ENCODE measurements around the gene WWOX. TPM values are rescaled to one million over a fixed set of nuclear protein-coding genes. Genes with fewer than 3 reads are reported as not detected.
"Not testable (repeated sequence)": the region's sequence is repeated elsewhere in the genome, so short reads cannot be mapped to it uniquely, and the experiment has no call there.

WWOX gene
- total RNA-seq: 25.2 and 34.9 TPM in 2 replicates

DNA sequence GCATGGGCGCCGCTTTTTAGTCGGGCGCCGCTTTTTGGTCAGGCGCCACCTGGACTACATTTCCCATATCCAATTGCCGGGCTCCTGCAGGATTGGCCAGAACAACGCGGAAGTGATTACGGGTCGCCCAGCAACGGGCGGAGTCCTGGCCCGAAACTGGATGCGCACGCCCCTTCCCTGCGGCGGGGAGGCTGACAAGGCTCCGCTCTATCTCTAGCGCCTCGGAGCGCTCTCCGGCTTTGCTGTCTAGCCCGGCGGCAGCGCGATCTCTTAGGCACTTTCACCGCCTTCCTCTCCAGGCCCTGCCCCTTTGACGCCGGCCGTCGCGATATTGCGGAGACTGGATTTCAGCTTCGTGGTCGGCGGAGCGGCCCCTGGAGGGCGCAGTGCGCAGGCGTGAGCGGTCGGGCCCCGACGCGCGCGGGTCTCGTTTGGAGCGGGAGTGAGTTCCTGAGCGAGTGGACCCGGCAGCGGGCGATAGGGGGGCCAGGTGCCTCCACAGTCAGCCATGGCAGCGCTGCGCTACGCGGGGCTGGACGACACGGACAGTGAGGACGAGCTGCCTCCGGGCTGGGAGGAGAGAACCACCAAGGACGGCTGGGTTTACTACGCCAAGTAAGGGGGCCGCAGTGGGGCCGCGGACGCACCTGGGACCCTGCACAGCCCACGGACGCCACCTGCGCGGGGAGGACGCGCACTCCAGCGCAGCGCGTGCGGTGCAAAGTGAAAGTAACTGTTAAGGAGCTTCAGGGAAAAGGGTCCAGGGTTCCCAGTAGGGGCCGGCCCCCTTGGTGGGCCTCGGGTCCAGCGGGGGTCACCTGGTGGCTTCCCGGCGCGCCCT is at the start of gene WWOX:
Gene WWOX, plus strand, starts transcription at position 384 of the 841 bp plus-strand sequence.
- peak; percentile 92 for DNase-seq (ENCODE audit: low read depth)
- Histone ChIP-seq H3K4me3 (ENCODE audit: low read depth, low read length) (peak within 1 kb of the TSS; percentile 87), H3K36me3 (ENCODE audit: control insufficient read depth, insufficient read depth, low read length) (no peaks in the 10 kb centered on the region), H3K27me3 (ENCODE audit: control insufficient read depth, insufficient read depth, low read length) (no peaks in the 10 kb centered on the region)
- TF ChIP-seq, protein P1, sequence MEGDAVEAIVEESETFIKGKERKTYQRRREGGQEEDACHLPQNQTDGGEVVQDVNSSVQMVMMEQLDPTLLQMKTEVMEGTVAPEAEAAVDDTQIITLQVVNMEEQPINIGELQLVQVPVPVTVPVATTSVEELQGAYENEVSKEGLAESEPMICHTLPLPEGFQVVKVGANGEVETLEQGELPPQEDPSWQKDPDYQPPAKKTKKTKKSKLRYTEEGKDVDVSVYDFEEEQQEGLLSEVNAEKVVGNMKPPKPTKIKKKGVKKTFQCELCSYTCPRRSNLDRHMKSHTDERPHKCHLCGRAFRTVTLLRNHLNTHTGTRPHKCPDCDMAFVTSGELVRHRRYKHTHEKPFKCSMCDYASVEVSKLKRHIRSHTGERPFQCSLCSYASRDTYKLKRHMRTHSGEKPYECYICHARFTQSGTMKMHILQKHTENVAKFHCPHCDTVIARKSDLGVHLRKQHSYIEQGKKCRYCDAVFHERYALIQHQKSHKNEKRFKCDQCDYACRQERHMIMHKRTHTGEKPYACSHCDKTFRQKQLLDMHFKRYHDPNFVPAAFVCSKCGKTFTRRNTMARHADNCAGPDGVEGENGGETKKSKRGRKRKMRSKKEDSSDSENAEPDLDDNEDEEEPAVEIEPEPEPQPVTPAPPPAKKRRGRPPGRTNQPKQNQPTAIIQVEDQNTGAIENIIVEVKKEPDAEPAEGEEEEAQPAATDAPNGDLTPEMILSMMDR (IDR thresholded peaks at IDR 0.05; ENCODE audit: insufficient read depth, low read length, poor library complexity, severe bottlenecking): no peak

DNA sequence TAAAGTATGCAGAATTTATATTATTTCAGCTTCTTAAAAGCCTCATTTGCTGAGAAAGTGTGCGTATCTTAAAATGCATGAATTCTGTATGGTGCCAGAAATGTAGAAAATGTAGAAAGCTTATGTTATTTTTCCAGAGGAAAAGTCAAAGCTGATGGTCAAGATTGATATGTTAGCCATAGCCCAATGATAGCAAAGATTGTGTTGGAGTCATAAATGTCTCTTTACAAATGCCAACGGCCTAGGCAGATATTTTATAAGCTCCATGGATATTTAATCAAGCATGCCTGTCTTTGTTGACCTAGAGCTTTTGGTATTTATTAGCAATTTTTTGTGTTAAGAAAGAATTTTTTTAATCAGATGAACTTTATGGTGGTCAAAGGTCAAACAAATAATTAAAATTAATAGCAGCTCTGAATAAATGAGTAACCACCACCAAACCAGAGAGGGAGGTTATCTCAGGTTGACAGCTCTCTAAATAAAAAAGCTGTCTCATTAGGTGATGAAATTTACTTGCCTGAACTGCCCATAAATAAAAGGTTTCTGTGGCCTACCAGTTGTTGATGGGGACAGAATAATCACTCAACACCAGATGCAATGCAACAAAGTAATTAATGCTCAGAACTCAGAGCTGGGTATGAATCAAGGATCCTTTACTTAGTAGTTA is 48.6 kb upstream of the WWOX start:
- DNase-seq (ENCODE audit: low read depth): no peak
- Histone ChIP-seq H3K36me3 (ENCODE audit: control insufficient read depth, insufficient read depth, low read length) (no peaks in the 10 kb centered on the region), H3K27me3 (ENCODE audit: control insufficient read depth, insufficient read depth, low read length) (no peaks in the 10 kb centered on the region), H3K4me3 (ENCODE audit: low read depth, low read length) (no peak overlapping the region)
- TF ChIP-seq, protein P1 (IDR thresholded peaks at IDR 0.05; ENCODE audit: insufficient read depth, low read length, poor library complexity, severe bottlenecking): no peak

DNA sequence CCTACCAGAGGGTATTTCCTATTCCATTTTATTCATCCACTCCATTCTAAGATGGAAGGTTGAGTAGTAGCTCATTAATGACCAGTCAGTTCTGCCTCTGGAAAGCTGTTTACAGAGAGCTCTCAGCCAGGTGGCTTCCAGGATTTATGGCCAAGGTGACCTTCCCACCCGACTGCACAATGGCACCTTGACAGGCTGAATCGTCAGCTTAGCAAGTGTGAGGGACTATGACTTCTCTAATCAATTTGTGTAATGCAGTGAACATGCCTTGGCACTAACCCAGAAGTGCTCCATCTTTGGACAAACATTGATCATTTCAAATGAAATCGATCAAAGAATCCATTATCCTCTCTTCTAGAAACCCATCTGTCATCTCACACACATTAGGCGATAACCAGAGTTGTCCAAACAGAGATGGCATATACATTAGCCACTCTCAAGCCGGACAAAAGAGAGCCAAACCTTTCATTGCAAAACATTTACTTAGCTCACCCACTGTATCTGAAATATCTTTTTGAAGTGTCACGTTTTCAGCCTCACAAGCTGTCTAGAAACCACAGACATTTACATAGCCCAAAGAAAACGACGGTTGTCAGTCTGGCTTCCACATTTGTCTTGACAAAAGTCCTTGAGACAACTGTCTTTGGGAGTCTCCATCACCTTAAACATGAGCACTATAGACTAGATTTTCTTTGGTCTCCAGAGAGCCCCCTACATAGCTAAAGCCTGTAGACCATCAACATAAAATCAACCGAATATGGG is 41.5 kb upstream of the WWOX start:
- Histone ChIP-seq H3K4me3 (ENCODE audit: low read depth, low read length) (no peak overlapping the region), H3K36me3 (ENCODE audit: control insufficient read depth, insufficient read depth, low read length) (no peaks in the 10 kb centered on the region), H3K27me3 (ENCODE audit: control insufficient read depth, insufficient read depth, low read length) (no peaks in the 10 kb centered on the region)
- no peak for DNase-seq (ENCODE audit: low read depth)
- TF ChIP-seq, protein P1 (IDR thresholded peaks at IDR 0.05; ENCODE audit: insufficient read depth, low read length, poor library complexity, severe bottlenecking): no peak

DNA sequence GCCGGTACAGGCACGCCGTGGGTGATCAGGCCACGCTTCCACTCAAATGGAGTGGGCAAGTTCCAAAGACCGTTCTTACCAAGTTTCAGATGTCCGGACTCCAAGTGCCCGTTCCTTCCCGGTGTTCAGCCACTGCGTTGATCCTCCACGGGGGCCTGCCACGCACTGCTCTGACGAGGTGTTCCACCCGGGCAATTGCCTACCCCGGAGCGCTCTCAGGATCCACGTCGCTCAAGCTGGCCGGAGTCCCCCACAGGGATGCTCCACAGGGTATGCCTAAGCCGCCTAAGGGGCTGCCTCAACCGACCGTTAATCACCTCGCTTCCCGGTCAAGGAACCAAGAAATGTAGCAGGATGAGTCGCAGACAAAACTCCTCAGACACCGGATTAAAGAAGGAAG is 39.6 kb upstream of the WWOX start:
- H3K36me3 ChIP-seq (ENCODE audit: control insufficient read depth, insufficient read depth, low read length): not testable (repeated sequence)

DNA sequence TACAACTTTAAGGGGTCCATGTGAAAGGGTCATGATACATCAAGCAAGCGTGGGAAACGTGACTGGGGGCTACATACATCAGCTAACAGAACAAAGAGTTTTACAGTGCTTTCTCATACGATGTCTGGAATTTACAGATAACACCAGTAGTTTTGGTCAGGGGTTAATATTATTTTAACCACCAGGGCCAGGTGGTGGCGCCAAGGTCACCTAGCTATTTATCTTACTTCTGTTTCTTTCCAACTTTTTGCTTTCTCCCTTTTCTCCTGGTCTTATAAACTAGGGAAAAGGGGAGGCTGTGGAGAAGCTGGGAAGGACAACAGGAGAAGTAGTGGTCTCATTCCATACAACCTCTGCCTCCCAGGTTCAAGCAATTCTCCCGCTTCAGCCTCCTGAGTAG is 39.2 kb upstream of the WWOX start:
- no peaks in the 10 kb centered on the region for H3K27me3 ChIP-seq (ENCODE audit: control insufficient read depth, insufficient read depth, low read length)
- H3K4me3 ChIP-seq (ENCODE audit: low read depth, low read length): no peak overlapping the region
- TF ChIP-seq, protein P1 (IDR thresholded peaks at IDR 0.05; ENCODE audit: insufficient read depth, low read length, poor library complexity, severe bottlenecking): no peak
- no peaks in the 10 kb centered on the region for H3K36me3 ChIP-seq (ENCODE audit: control insufficient read depth, insufficient read depth, low read length)
- DNase-seq (ENCODE audit: low read depth): no peak

More for the DNA sequence above, 39.6 kb upstream of the WWOX start:
- not testable (repeated sequence) for H3K4me3 ChIP-seq (ENCODE audit: low read depth, low read length); DNase-seq (ENCODE audit: low read depth); H3K27me3 ChIP-seq (ENCODE audit: control insufficient read depth, insufficient read depth, low read length)

DNA sequence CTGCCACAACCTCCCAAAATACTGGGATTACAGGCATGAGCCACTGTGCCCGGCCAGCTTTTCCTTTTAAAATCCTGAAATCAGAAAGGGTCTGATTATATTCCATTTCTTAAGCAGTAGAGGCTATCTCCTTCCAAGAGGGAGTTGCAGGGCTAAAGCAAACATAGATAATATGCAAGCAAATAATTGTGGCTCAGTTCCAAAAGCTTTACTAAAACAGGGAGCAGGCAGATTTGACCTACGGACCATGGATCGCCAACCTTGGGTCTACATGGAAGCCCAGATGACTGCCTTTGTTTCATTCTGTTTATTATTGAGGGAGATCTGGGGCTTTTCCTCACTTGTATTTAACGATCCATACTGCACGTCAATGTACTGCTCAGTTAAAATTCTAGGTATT is 38.6 kb upstream of the WWOX start:
- H3K36me3 ChIP-seq (ENCODE audit: control insufficient read depth, insufficient read depth, low read length): no peaks in the 10 kb centered on the region
- H3K4me3 ChIP-seq (ENCODE audit: low read depth, low read length): no peak overlapping the region
- DNase-seq (ENCODE audit: low read depth): no peak
- TF ChIP-seq, protein P1 (IDR thresholded peaks at IDR 0.05; ENCODE audit: insufficient read depth, low read length, poor library complexity, severe bottlenecking): no peak
- H3K27me3 ChIP-seq (ENCODE audit: control insufficient read depth, insufficient read depth, low read length): no peaks in the 10 kb centered on the region

Measured in kidney epithelial cell (primary cell).